ENCODE data around the gene NOTCH2. TPM values are rescaled to one million over a fixed set of nuclear protein-coding genes. Genes with fewer than 3 reads are reported as not detected.
"Not testable (repeated sequence)": the region's sequence is repeated elsewhere in the genome, so short reads cannot be mapped to it uniquely, and the experiment has no call there.

The NOTCH2 gene
- total and polyA plus RNA-seq, 2 donors (not counting 1 experiment from before 2014, with no cell fraction given), result 32.1 to 184 TPM

DNA sequence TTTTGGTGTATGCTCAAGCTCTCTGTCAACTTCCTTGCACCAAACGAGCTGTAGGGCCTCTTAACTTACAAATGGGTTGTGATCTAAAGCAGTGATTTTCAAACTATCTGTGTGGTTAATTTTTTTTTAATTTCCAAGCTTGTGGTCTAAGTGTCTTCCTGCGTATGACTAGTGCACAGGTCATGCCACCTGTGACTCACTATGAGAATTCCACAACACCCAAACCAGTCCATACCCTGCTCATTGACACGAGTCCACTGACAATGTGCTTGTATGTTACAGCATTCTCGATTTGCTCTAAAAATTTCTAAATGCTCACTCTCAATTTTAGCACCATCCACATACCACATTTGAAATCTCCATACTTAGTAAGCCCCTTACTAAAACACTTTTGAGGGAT lies 18.5 kb upstream of the NOTCH2 start:
- CTCF ChIA-PET, result not testable (repeated sequence)
- ATAC-seq (ENCODE audit: low read depth), result peak; percentile 90

DNA sequence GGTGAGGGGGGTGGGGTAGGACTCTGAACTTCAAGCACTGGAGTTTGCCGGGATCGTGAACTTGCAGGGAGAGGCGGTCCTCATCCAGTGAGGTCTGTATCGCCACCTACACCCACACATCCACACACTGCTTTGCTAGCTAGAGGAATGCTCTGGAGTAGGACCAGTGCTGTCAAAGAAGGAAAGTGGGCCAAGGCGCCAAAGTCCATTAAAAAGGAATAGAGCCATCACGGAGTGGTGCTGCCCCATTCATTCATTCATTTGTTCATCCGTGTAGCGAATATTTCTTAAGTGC lies 405 bp upstream of the NOTCH2 start:
- not testable (repeated sequence) for DNase-seq

More for the DNA sequence above, 18.5 kb upstream of the NOTCH2 start:
- H3K9ac ChIP-seq (ENCODE audit: low read length); H4K20me1 ChIP-seq (ENCODE audit: control insufficient read depth, insufficient read depth, low read length, poor library complexity, severe bottlenecking); intact Hi-C loops (cut with micrococcal nuclease); H3K9me3 ChIP-seq (ENCODE audit: control extremely low read depth in 1 of 3, control insufficient read depth in 2 of 3, insufficient read depth in 1 of 3, low read length in 2 of 3); H3K36me3 ChIP-seq (replicated peaks in 1 of 2; ENCODE audit: control extremely low read depth in 1 of 2, control insufficient read depth in 1 of 2, extremely low read depth in 1 of 2, insufficient read depth in 2 of 2, low read length in 1 of 2); H3K27ac ChIP-seq (ENCODE audit: low read length in 2 of 2); H3K79me2 ChIP-seq (ENCODE audit: control insufficient read depth, insufficient read depth, low read length); POLR2A ChIA-PET; H3K4me2 ChIP-seq (replicated peaks; ENCODE audit: low read depth, low read length, poor library complexity, severe bottlenecking); H3K9me3 Mint-ChIP-seq (ENCODE audit: insufficient read depth); H3K27me3 Mint-ChIP-seq; H2AFZ ChIP-seq (ENCODE audit: insufficient read depth, low read depth, low read length, poor library complexity, severe bottlenecking); H3K27me3 ChIP-seq (replicated peaks in 1 of 4; ENCODE audit: control extremely low read depth in 1 of 4, control insufficient read depth in 3 of 4, insufficient read depth in 4 of 4, low read length in 3 of 4); H3K4me3 ChIP-seq (ENCODE audit: control extremely low read depth in 1 of 5, extremely low read depth in 1 of 5, insufficient read depth in 1 of 5, low read depth in 2 of 5, low read length in 4 of 5): not testable (repeated sequence)
- peak; percentile 15 for DNase-seq
- peak overlapping the region; percentile 81 for H3K27ac Mint-ChIP-seq
- H3K4me1 ChIP-seq (ENCODE audit: control insufficient read depth in 2 of 2, insufficient read depth in 2 of 2, low read length in 2 of 2), result peaks cover 2 to 19% of the 10 kb centered on the region in 2 donors
- 10% methylated on average over 2 of the region's 4 CpGs for whole genome bisulfite sequencing (ENCODE audit: insufficient coverage)
- peaks cover 29% of the 10 kb centered on the region for H3K4me1 Mint-ChIP-seq
- H3K4me3 Mint-ChIP-seq, result peak overlapping the region; percentile 59

DNA sequence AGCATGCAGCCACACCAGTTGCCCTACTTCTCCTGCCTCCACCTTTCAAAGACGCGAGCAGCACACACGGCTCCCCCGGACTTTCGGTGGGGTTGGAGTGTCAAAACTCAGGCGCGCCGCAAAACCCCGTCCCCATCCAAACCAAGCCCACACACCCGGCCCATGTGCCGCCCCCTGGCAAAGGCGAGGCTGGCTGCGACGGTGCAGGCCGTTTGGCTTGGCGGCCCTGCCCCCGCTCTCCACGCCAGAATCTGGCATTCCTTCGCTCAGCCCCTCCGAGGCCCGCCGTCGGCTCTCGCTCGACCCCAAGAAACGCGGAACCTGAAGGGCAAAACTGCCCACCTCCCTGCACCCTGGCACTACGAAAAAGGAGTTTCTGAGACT lies 787 bp downstream of the NOTCH2 start:
- H3K27ac Mint-ChIP-seq; H2AFZ ChIP-seq (ENCODE audit: insufficient read depth, low read depth, low read length, poor library complexity, severe bottlenecking); H3K27me3 ChIP-seq (replicated peaks in 1 of 4; ENCODE audit: control extremely low read depth in 1 of 4, control insufficient read depth in 3 of 4, insufficient read depth in 4 of 4, low read length in 3 of 4); DNase-seq; H3K9me3 ChIP-seq (ENCODE audit: control extremely low read depth in 1 of 3, control insufficient read depth in 2 of 3, insufficient read depth in 1 of 3, low read length in 2 of 3); intact Hi-C loops (cut with micrococcal nuclease); H3K9me3 Mint-ChIP-seq (ENCODE audit: insufficient read depth); H3K79me2 ChIP-seq (ENCODE audit: control insufficient read depth, insufficient read depth, low read length); H3K4me1 ChIP-seq (ENCODE audit: control insufficient read depth in 2 of 2, insufficient read depth in 2 of 2, low read length in 2 of 2); CTCF ChIA-PET; H3K36me3 ChIP-seq (replicated peaks in 1 of 2; ENCODE audit: control extremely low read depth in 1 of 2, control insufficient read depth in 1 of 2, extremely low read depth in 1 of 2, insufficient read depth in 2 of 2, low read length in 1 of 2); POLR2A ChIA-PET; H3K4me2 ChIP-seq (replicated peaks; ENCODE audit: low read depth, low read length, poor library complexity, severe bottlenecking); H3K27me3 Mint-ChIP-seq; ATAC-seq (ENCODE audit: low read depth); H4K20me1 ChIP-seq (ENCODE audit: control insufficient read depth, insufficient read depth, low read length, poor library complexity, severe bottlenecking); H3K27ac ChIP-seq (ENCODE audit: low read length in 2 of 2): not testable (repeated sequence)
- Mint-ChIP-seq H3K4me3 (peak overlapping the region; percentile 56), H3K4me1 (peaks cover 11% of the 10 kb centered on the region)
- Histone ChIP-seq H3K4me3 (ENCODE audit: control extremely low read depth in 1 of 5, extremely low read depth in 1 of 5, insufficient read depth in 1 of 5, low read depth in 2 of 5, low read length in 4 of 5) (peak overlapping the region in 4 of 5 experiments; percentile 36 to 59 (median 52)), H3K9ac (ENCODE audit: low read length) (peak overlapping the region; percentile 53)
- no CpG with 5 or more reads among the region's 28 CpGs for WGBS (ENCODE audit: insufficient coverage)

More for the DNA sequence above, 405 bp upstream of the NOTCH2 start:
- H3K9me3 ChIP-seq (ENCODE audit: control extremely low read depth in 1 of 3, control insufficient read depth in 2 of 3, insufficient read depth in 1 of 3, low read length in 2 of 3); H3K9ac ChIP-seq (ENCODE audit: low read length); H3K4me3 Mint-ChIP-seq; H3K4me2 ChIP-seq (replicated peaks; ENCODE audit: low read depth, low read length, poor library complexity, severe bottlenecking); H3K27me3 ChIP-seq (replicated peaks in 1 of 4; ENCODE audit: control extremely low read depth in 1 of 4, control insufficient read depth in 3 of 4, insufficient read depth in 4 of 4, low read length in 3 of 4); intact Hi-C loops (cut with micrococcal nuclease); H3K27ac Mint-ChIP-seq; H4K20me1 ChIP-seq (ENCODE audit: control insufficient read depth, insufficient read depth, low read length, poor library complexity, severe bottlenecking); CTCF ChIA-PET; H3K9me3 Mint-ChIP-seq (ENCODE audit: insufficient read depth); H3K27me3 Mint-ChIP-seq; H3K27ac ChIP-seq (ENCODE audit: low read length in 2 of 2); H3K4me1 ChIP-seq (ENCODE audit: control insufficient read depth in 2 of 2, insufficient read depth in 2 of 2, low read length in 2 of 2); H3K36me3 ChIP-seq (replicated peaks in 1 of 2; ENCODE audit: control extremely low read depth in 1 of 2, control insufficient read depth in 1 of 2, extremely low read depth in 1 of 2, insufficient read depth in 2 of 2, low read length in 1 of 2); POLR2A ChIA-PET; H3K79me2 ChIP-seq (ENCODE audit: control insufficient read depth, insufficient read depth, low read length); H3K4me3 ChIP-seq (ENCODE audit: control extremely low read depth in 1 of 5, extremely low read depth in 1 of 5, insufficient read depth in 1 of 5, low read depth in 2 of 5, low read length in 4 of 5); ATAC-seq (ENCODE audit: low read depth); H2AFZ ChIP-seq (ENCODE audit: insufficient read depth, low read depth, low read length, poor library complexity, severe bottlenecking): not testable (repeated sequence)
- peaks cover 11% of the 10 kb centered on the region for H3K4me1 Mint-ChIP-seq
- no CpG with 5 or more reads among the region's 8 CpGs for WGBS (ENCODE audit: insufficient coverage)

DNA sequence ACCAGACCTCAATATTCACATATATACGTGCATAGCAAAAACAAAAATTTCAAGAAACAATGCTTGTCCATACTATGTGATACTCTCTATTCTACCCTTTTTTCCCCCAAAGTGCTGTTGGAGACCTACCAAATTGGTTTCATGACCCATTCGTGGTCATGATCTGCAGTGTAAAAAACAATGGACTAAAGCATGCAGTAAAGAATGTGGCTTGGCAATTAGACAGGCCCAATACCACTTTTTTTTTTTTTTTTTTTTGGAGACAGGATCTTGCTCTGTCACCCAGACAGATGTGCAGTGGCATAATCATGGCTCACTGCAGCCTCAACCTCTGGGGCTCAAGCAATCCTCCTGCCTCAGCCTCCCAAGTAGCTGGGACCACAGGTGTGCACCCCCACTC lies 21.3 kb downstream of the NOTCH2 start:
- H3K9ac ChIP-seq (ENCODE audit: low read length); H3K27ac Mint-ChIP-seq; H3K4me3 Mint-ChIP-seq; H3K27me3 ChIP-seq (replicated peaks in 1 of 4; ENCODE audit: control extremely low read depth in 1 of 4, control insufficient read depth in 3 of 4, insufficient read depth in 4 of 4, low read length in 3 of 4); H3K27ac ChIP-seq (ENCODE audit: low read length in 2 of 2); H2AFZ ChIP-seq (ENCODE audit: insufficient read depth, low read depth, low read length, poor library complexity, severe bottlenecking); DNase-seq; H3K4me3 ChIP-seq (ENCODE audit: control extremely low read depth in 1 of 5, extremely low read depth in 1 of 5, insufficient read depth in 1 of 5, low read depth in 2 of 5, low read length in 4 of 5); H3K36me3 ChIP-seq (replicated peaks in 1 of 2; ENCODE audit: control extremely low read depth in 1 of 2, control insufficient read depth in 1 of 2, extremely low read depth in 1 of 2, insufficient read depth in 2 of 2, low read length in 1 of 2); H3K9me3 ChIP-seq (ENCODE audit: control extremely low read depth in 1 of 3, control insufficient read depth in 2 of 3, insufficient read depth in 1 of 3, low read length in 2 of 3); intact Hi-C loops (cut with micrococcal nuclease); H3K4me1 Mint-ChIP-seq; H3K27me3 Mint-ChIP-seq; ATAC-seq (ENCODE audit: low read depth); H3K4me2 ChIP-seq (replicated peaks; ENCODE audit: low read depth, low read length, poor library complexity, severe bottlenecking); CTCF ChIA-PET; H3K79me2 ChIP-seq (ENCODE audit: control insufficient read depth, insufficient read depth, low read length); POLR2A ChIA-PET; H3K9me3 Mint-ChIP-seq (ENCODE audit: insufficient read depth); H4K20me1 ChIP-seq (ENCODE audit: control insufficient read depth, insufficient read depth, low read length, poor library complexity, severe bottlenecking); H3K4me1 ChIP-seq (ENCODE audit: control insufficient read depth in 2 of 2, insufficient read depth in 2 of 2, low read length in 2 of 2): not testable (repeated sequence)
- WGBS (ENCODE audit: insufficient coverage), result no CpG with 5 or more reads among the region's 2 CpGs
